ENCODE data around the gene OTX1. TPM values are rescaled to one million over a fixed set of nuclear protein-coding genes. Genes with fewer than 3 reads are reported as not detected.

The OTX1 gene
- total and polyA plus RNA-seq, 10 of the 15 experiments (the other 5 are each of a cell fraction or from before 2014, with no cell fraction given) = 0.04 to 0.67 (median 0.23) TPM; not detected in 2

DNA sequence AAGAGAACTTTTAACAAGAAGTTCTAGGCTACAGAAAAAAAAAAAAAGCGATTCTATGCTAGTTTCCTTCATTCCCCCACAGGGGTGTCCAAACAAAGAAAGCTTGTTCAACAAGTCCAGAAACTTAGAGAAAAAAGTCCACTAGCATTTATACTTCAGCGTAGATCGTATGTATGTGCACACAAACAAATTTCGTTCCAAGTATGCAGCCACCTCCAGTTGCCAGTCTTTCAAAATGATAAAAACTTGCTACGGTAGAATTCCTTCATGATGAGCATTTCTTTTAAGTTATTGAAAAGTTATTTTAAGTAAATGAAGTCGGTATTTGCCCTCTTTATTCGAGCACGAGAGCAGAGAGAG is 3.7 kb upstream of the OTX1 start:
- ChIA-PET RAD21 (ENCODE audit: unreplicated experiment) (no interaction called here), CTCF (interaction anchor here (0.6 to 1.2 kb wide), 2 partner anchors 538 to 569 kb away, joined by 3 read pairs; no protein-coding TSS in a partner anchor), POLR2A (no interaction called here), SMC1A (ENCODE audit: uncharacterized antibody, unreplicated experiment) (no interaction called here)
- Histone ChIP-seq H3K79me2 (ENCODE audit: control insufficient read depth, insufficient read depth, low read length) (no peaks in the 10 kb centered on the region), H3K4me3 (0 out of 2 replicates have a peak overlapping the region, but pooled peaks have one; percentile 11), H3K4me2 (ENCODE audit: control insufficient read depth, insufficient read depth) (no peak overlapping the region), H3K36me3 (ENCODE audit: control insufficient read depth in 2 of 2, insufficient read depth in 2 of 2, low read length in 1 of 2) (no peaks in the 10 kb centered on the region), H3K9me3 (replicated peaks; ENCODE audit: control insufficient read depth, insufficient read depth, low read length) (no peaks in the 10 kb centered on the region; the same call in 2 of the 3 replicates), H3K27ac (ENCODE audit: control insufficient read depth, insufficient read depth) (no peak overlapping the region), H3K4me1 (ENCODE audit: control insufficient read depth, insufficient read depth, low read length) (peaks cover 8% of the 10 kb centered on the region), H3K9ac (ENCODE audit: control insufficient read depth, insufficient read depth, low read length) (no peak overlapping the region), H2AFZ (ENCODE audit: control insufficient read depth, low read depth, low read length) (no peak overlapping the region), H4K20me1 (ENCODE audit: control insufficient read depth, insufficient read depth) (no peaks in the 10 kb centered on the region), H3K27me3 (replicated peaks in 1 of 2; ENCODE audit: control insufficient read depth in 2 of 2, insufficient read depth in 2 of 2, low read length in 1 of 2) (peaks cover 0 to 16% of the 10 kb centered on the region in 2 experiments; a peak in 3 of 4 replicates)
- BruUV-seq (replicated peaks) = no TSS peak
- in situ Hi-C loops (cut with MboI) = no loop called here
- no peak for FAIRE-seq
- 76% methylated on average over 8 of the region's 8 CpGs for WGBS (ENCODE audit: insufficient coverage, insufficient replicate concordance, low lambda C conversion rate, missing lambda C conversion rate)
- TF ChIP-seq SIX5 (IDR thresholded peaks at IDR 0.05; ENCODE audit: low read depth, low read length, severe bottlenecking) (no peak), POLR2AphosphoS5 (IDR thresholded peaks at IDR 0.05; ENCODE audit: low read length) (no peak), MYC (IDR thresholded peaks at IDR 0.05; ENCODE audit: insufficient read depth, insufficient read length, insufficient replicate concordance, low read length, severe bottlenecking) (no peak), TCF12 (IDR thresholded peaks at IDR 0.05; ENCODE audit: low read depth, low read length) (no peak), SIN3A (IDR thresholded peaks at IDR 0.05; ENCODE audit: low read depth, low read length) (no peak), NFXL1 (IDR thresholded peaks at IDR 0.05; ENCODE audit: borderline replicate concordance) (no peak), CBX3 (IDR thresholded peaks at IDR 0.05; ENCODE audit: borderline replicate concordance, low read depth) (no peak), EGR1 (IDR thresholded peaks at IDR 0.05; ENCODE audit: borderline replicate concordance in 1 of 2, low read depth in 2 of 2, low read length in 2 of 2) (no peak), KLF5 (IDR thresholded peaks at IDR 0.05; ENCODE audit: partially characterized antibody) (no peak)
- TF ChIP-seq, protein P1, sequence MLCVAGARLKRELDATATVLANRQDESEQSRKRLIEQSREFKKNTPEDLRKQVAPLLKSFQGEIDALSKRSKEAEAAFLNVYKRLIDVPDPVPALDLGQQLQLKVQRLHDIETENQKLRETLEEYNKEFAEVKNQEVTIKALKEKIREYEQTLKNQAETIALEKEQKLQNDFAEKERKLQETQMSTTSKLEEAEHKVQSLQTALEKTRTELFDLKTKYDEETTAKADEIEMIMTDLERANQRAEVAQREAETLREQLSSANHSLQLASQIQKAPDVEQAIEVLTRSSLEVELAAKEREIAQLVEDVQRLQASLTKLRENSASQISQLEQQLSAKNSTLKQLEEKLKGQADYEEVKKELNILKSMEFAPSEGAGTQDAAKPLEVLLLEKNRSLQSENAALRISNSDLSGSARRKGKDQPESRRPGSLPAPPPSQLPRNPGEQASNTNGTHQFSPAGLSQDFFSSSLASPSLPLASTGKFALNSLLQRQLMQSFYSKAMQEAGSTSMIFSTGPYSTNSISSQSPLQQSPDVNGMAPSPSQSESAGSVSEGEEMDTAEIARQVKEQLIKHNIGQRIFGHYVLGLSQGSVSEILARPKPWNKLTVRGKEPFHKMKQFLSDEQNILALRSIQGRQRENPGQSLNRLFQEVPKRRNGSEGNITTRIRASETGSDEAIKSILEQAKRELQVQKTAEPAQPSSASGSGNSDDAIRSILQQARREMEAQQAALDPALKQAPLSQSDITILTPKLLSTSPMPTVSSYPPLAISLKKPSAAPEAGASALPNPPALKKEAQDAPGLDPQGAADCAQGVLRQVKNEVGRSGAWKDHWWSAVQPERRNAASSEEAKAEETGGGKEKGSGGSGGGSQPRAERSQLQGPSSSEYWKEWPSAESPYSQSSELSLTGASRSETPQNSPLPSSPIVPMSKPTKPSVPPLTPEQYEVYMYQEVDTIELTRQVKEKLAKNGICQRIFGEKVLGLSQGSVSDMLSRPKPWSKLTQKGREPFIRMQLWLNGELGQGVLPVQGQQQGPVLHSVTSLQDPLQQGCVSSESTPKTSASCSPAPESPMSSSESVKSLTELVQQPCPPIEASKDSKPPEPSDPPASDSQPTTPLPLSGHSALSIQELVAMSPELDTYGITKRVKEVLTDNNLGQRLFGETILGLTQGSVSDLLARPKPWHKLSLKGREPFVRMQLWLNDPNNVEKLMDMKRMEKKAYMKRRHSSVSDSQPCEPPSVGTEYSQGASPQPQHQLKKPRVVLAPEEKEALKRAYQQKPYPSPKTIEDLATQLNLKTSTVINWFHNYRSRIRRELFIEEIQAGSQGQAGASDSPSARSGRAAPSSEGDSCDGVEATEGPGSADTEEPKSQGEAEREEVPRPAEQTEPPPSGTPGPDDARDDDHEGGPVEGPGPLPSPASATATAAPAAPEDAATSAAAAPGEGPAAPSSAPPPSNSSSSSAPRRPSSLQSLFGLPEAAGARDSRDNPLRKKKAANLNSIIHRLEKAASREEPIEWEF (IDR thresholded peaks at IDR 0.05; ENCODE audit: insufficient replicate concordance, low read depth, low read length) = no peak
- TF ChIP-seq, protein P2, sequence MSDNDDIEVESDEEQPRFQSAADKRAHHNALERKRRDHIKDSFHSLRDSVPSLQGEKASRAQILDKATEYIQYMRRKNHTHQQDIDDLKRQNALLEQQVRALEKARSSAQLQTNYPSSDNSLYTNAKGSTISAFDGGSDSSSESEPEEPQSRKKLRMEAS (IDR thresholded peaks at IDR 0.05; ENCODE audit: low read depth, low read length) = no peak
- TF ChIP-seq, protein P3, sequence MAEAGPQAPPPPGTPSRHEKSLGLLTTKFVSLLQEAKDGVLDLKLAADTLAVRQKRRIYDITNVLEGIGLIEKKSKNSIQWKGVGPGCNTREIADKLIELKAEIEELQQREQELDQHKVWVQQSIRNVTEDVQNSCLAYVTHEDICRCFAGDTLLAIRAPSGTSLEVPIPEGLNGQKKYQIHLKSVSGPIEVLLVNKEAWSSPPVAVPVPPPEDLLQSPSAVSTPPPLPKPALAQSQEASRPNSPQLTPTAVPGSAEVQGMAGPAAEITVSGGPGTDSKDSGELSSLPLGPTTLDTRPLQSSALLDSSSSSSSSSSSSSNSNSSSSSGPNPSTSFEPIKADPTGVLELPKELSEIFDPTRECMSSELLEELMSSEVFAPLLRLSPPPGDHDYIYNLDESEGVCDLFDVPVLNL (IDR thresholded peaks at IDR 0.05; ENCODE audit: low read depth, low read length) = no peak
- TF ChIP-seq, protein P4, sequence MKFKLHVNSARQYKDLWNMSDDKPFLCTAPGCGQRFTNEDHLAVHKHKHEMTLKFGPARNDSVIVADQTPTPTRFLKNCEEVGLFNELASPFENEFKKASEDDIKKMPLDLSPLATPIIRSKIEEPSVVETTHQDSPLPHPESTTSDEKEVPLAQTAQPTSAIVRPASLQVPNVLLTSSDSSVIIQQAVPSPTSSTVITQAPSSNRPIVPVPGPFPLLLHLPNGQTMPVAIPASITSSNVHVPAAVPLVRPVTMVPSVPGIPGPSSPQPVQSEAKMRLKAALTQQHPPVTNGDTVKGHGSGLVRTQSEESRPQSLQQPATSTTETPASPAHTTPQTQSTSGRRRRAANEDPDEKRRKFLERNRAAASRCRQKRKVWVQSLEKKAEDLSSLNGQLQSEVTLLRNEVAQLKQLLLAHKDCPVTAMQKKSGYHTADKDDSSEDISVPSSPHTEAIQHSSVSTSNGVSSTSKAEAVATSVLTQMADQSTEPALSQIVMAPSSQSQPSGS (IDR thresholded peaks at IDR 0.05; ENCODE audit: low read length) = no peak
- DNase-seq (ENCODE audit: low read depth, low spot score) = no peak
- intact Hi-C loops (cut with micrococcal nuclease; ENCODE audit: unreplicated experiment) = no loop called here
- no peak for ATAC-seq
